Lung (tissue), 12 donors: ENCODE results near the gene DLG2. TPM values are rescaled to one million over a fixed set of nuclear protein-coding genes. Genes with fewer than 3 reads are reported as not detected.

ENCODE experiments used
- ATAC-seq: fragments of 200-7000 bp; cut with Tn5 transposase; one replicate; pipeline ENCODE4 v1.9.1; 2020; ENCODE audit warnings: moderate number of reproducible peaks; ENCODE audit not compliant: insufficient read depth, low FRiP score
- DNase-seq, 3 donors: peaks; one replicate each; pipeline ENCODE4 v3.0.0-alpha.2; 2013 to 2017
- H3K27ac ChIP-seq, 2 donors: one replicate each; pipeline ENCODE4 v1.5.1; 2013; ENCODE audit warnings: mild to moderate bottlenecking in 2 of 2, moderate library complexity in 2 of 2, control low read depth in 1 of 2, inconsistent platforms in 1 of 2, low read depth in 1 of 2, low read length in 1 of 2
- H3K27me3 ChIP-seq, 3 donors: one replicate each; pipeline ENCODE4 v1.5.1; 2013; ENCODE audit warnings: low read length in 2 of 3; ENCODE audit not compliant: control insufficient read depth in 3 of 3, insufficient read depth in 3 of 3
- H3K36me3 ChIP-seq, 4 donors: one replicate each; pipeline ENCODE4 v1.5.1; 2013; ENCODE audit warnings: low read length in 4 of 4, mild to moderate bottlenecking in 1 of 4, moderate library complexity in 1 of 4; ENCODE audit not compliant: control insufficient read depth in 4 of 4, insufficient read depth in 4 of 4
- H3K4me1 ChIP-seq, 5 donors: one replicate each; pipeline ENCODE4 v1.5.1; 2013; ENCODE audit warnings: low read length in 5 of 5, mild to moderate bottlenecking in 2 of 5, moderate library complexity in 1 of 5; ENCODE audit not compliant: control insufficient read depth in 5 of 5, insufficient read depth in 5 of 5
- H3K4me3 ChIP-seq: one replicate; pipeline ENCODE4 v1.5.1; 2013; ENCODE audit warnings: mild to moderate bottlenecking, control low read depth, moderate library complexity
- H3K9ac ChIP-seq, 2 donors: one replicate each; pipeline ENCODE4 v1.5.1; 2013; ENCODE audit warnings: low read length in 2 of 2, control low read depth in 1 of 2; ENCODE audit not compliant: insufficient read depth in 1 of 2
- H3K9me3 ChIP-seq, 4 donors: one replicate each; pipeline ENCODE4 v1.5.1; 2013; ENCODE audit warnings: low read length in 3 of 4, mild to moderate bottlenecking in 1 of 4, moderate library complexity in 1 of 4; ENCODE audit not compliant: control insufficient read depth in 4 of 4, insufficient read depth in 3 of 4
- WGBS, 2 donors: extraction: QIAGEN DNeasy Blood & Tissue Kit; methylation state at CpG; one replicate each; pipeline ENCODE4 v1.1.7; 2013; 5-methylcytosine and 5-hydroxymethylcytosine counted together
- polyA plus RNA-seq, 2 donors: library from polyadenylated mRNA; stranded (reverse); fragments of 200-250 nt; gene quantifications; one replicate each; pipeline ENCODE4 v1.2.1, GENCODE V29; 2013
- total RNA-seq, 2 donors: library from RNA; depleted of rRNA in 1 of 2; stranded (reverse); fragments of >200 nt in 1 of 2; gene quantifications; one replicate each; pipeline ENCODE4 v1.2.1, GENCODE V29; 2014 to 2021
- TF ChIP-seq, protein P1 (sequence below): IDR thresholded peaks from 2 replicates; pipeline ENCODE4 v1.5.1; 2012; ENCODE audit warnings: mild to moderate bottlenecking; ENCODE audit errors: control extremely low read depth, extremely low read depth
- donor health status: control.
- donor health status: control.
- donor health status: Bipolar disorder and iron deficiency.
- donor health status: healthy.
- donor health status: DM: yes; HTN: yes; CAD: no.

The DLG2 gene
- total and polyA plus RNA-seq, 4 donors = 0.32 to 24.1 (median 5.4) TPM

DNA sequence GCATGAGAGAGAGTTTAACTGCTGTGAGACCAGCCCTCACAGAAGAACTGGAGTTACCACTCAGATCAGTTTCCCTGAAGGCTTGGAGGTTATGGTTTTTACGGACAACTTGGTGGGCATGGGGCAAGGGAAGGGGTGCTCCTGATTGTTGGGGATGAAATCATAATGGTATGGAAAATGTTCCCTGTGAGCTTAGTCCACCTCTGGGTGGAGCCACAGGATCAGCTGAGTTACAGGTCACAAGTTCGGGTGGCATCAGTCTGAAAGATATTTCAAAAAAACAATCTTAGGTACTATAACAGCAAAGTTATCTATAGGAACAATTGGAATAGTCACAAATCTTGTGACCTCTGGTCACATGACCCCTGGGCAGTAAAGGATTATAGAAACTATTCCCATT is 162.9 kb downstream of the DLG2 start:
- Histone ChIP-seq H3K9ac (no peak overlapping the region), H3K9me3 (peaks cover 0 to 5% (median 2%) of the 10 kb centered on the region in 4 donors), H3K4me3 (no peak overlapping the region), H3K27ac (no peak overlapping the region), H3K27me3 (no peaks in the 10 kb centered on the region), H3K36me3 (no peaks in the 10 kb centered on the region), H3K4me1 (no peaks in the 10 kb centered on the region)
- TF ChIP-seq, protein P1, sequence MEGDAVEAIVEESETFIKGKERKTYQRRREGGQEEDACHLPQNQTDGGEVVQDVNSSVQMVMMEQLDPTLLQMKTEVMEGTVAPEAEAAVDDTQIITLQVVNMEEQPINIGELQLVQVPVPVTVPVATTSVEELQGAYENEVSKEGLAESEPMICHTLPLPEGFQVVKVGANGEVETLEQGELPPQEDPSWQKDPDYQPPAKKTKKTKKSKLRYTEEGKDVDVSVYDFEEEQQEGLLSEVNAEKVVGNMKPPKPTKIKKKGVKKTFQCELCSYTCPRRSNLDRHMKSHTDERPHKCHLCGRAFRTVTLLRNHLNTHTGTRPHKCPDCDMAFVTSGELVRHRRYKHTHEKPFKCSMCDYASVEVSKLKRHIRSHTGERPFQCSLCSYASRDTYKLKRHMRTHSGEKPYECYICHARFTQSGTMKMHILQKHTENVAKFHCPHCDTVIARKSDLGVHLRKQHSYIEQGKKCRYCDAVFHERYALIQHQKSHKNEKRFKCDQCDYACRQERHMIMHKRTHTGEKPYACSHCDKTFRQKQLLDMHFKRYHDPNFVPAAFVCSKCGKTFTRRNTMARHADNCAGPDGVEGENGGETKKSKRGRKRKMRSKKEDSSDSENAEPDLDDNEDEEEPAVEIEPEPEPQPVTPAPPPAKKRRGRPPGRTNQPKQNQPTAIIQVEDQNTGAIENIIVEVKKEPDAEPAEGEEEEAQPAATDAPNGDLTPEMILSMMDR = no peak
- ATAC-seq (no peak), DNase-seq (peak in 1 of 3 donors; percentile 26)
- WGBS, 2 donors = 79% methylated on average over 2 of the region's 2 CpGs

DNA sequence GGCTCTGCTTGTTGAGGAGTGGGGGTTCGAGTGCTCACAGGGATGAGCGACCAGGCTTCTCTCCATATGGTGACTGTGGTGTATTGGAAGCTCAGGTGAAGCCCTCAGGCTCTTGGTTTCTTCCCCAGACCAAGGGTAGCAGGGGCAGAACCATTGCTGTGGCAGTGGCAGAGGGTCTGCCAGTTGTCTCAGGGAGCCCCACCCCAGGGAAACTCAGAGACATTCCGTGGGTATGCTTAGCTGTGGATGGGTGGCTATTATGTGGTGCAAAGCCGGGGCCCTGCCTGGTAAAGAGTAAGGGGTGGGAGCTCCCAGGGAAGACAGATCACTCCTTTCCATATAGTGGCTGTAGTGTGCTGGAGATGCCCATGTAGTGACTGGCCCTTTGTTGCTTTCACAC is 167.8 kb downstream of the DLG2 start:
- Histone ChIP-seq H3K27me3 (no peaks in the 10 kb centered on the region), H3K4me3 (no peak overlapping the region), H3K27ac (no peak overlapping the region), H3K4me1 (no peaks in the 10 kb centered on the region), H3K9ac (no peak overlapping the region), H3K36me3 (no peaks in the 10 kb centered on the region), H3K9me3 (peaks cover 0 to 9% (median 4%) of the 10 kb centered on the region in 4 donors)
- TF ChIP-seq, protein P1 = no peak
- DNase-seq = no peak
- 82 to 86% methylated on average over 4 of the region's 4 CpGs for WGBS, 2 donors
- ATAC-seq = no peak

DNA sequence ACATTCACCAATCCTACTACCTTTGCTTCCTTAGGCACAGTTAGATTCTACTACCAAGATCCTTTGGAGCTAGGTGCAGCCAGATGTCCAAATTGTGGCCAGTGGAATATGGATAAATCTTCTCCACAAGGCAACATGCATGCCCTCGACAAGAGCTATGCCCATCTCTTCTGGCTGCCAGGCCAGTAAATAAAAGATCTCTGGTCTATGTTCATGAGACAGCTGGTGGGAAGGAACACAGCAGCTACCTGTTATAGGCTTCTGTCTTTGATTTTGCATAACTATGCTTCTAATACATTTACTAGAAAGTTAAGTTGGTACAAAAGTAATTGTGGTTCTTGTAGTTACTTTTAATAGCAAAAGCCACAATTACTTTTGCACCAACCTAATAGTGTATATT is 182.7 kb downstream of the DLG2 start:
- ATAC-seq = no peak
- H3K9ac ChIP-seq = no peak overlapping the region
- 92 to 93% methylated on average over 1 of the region's 1 CpG for WGBS, 2 donors
- no peak overlapping the region for H3K4me3 ChIP-seq
- H3K9me3 ChIP-seq = no peaks in the 10 kb centered on the region
- H3K27me3 ChIP-seq = no peaks in the 10 kb centered on the region
- no peaks in the 10 kb centered on the region for H3K36me3 ChIP-seq
- no peak overlapping the region for H3K27ac ChIP-seq
- DNase-seq = no peak
- H3K4me1 ChIP-seq = no peaks in the 10 kb centered on the region
- TF ChIP-seq, protein P1 = no peak

DNA sequence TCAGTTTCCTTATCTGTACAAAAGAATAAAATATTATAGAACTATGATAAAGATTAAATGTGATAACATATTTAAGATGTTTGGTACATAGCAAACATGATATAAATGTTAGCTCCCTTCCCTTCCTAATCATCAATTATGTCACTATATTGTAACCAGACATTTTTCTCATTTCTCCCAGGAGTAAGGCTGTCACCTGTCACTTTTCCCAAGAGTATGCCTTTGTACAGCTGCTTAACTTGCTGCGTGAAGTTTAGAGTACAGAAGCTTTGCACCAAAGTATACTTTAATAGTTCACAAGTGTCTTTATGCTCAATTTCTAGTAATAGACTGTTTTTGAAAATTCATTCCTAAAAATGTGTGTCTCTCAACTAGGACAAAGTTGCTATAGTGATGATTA is 186.9 kb downstream of the DLG2 start:
- 86 to 93% methylated on average over 1 of the region's 1 CpG for WGBS, 2 donors
- H3K36me3 ChIP-seq = no peaks in the 10 kb centered on the region
- H3K4me3 ChIP-seq = no peak overlapping the region
- no peak overlapping the region for H3K27ac ChIP-seq
- no peaks in the 10 kb centered on the region for H3K4me1 ChIP-seq
- H3K27me3 ChIP-seq = no peaks in the 10 kb centered on the region
- TF ChIP-seq, protein P1 = no peak
- ATAC-seq = no peak
- peaks cover 0 to 6% (median 3%) of the 10 kb centered on the region in 4 donors for H3K9me3 ChIP-seq
- no peak for DNase-seq
- no peak overlapping the region for H3K9ac ChIP-seq
